ENCODE data around the gene PHOSPHO1. TPM values are rescaled to one million over a fixed set of nuclear protein-coding genes. Genes with fewer than 3 reads are reported as not detected.

Gene PHOSPHO1
- total RNA-seq, 4 donors from 2014 or later = not detected

- Histone ChIP-seq H3K36me3 (no peaks in the 10 kb centered on the region), H3K27ac (no peak overlapping the region), H3K27me3 (no peaks in the 10 kb centered on the region), H3K4me1 (peaks cover 0 to 4% (median 0%) of the 10 kb centered on the region in 4 donors), H3K4me3 (no peak overlapping the region), H3K9me3 (no peaks in the 10 kb centered on the region)
- 23% methylated on average over 10 of the region's 10 CpGs; no CpG with 5 or more reads in 1 of the 2 donors for WGBS, 2 donors (ENCODE audit: low coverage in 1 of 2)
- DNase-seq = no peak
- intact Hi-C loops (cut with DNase I; ENCODE audit: low total_unique reads) = no loop called here
- TF ChIP-seq CTCF (IDR thresholded peaks at IDR 0.05) = no peak
- in situ Hi-C loops (cut with MboI; ENCODE audit: low pct_ligation_motif_present in 1 of 4, low pct_unique_long_range_greater_than_20kb in 1 of 4, low sequenced_read_pairs in 3 of 4) = no loop called here
Observed at GRCh38 chr17:49249292-49249794, 18.8 kb upstream of the PHOSPHO1 start.

- no peak for TF ChIP-seq CTCF (IDR thresholded peaks at IDR 0.05)
- no peak for TF ChIP-seq EP300 (IDR thresholded peaks at IDR 0.05; ENCODE audit: low read depth)
- no peak for TF ChIP-seq POLR2A (IDR thresholded peaks at IDR 0.05)
- no peak for TF ChIP-seq POLR2AphosphoS5 (IDR thresholded peaks at IDR 0.05)
- WGBS, 2 donors (ENCODE audit: low coverage in 1 of 2) = 80 to 83% methylated on average over 6 to 7 of the region's 7 CpGs
Observed at GRCh38 chr17:49247944-49248343, 17.4 kb upstream of the PHOSPHO1 start.

GRCh38 chr17:49244839-49245238, 14.3 kb upstream of the PHOSPHO1 start:
- Histone ChIP-seq H3K27me3 (no peaks in the 10 kb centered on the region), H3K36me3 (no peaks in the 10 kb centered on the region), H3K27ac (no peak overlapping the region), H3K9me3 (no peaks in the 10 kb centered on the region), H3K4me3 (no peak overlapping the region), H3K4me1 (peaks cover 0 to 4% (median 0%) of the 10 kb centered on the region in 4 donors)
- TF ChIP-seq EP300 (IDR thresholded peaks at IDR 0.05; ENCODE audit: low read depth) (no peak), POLR2AphosphoS5 (IDR thresholded peaks at IDR 0.05) (no peak), CTCF (IDR thresholded peaks at IDR 0.05) (no peak), POLR2A (IDR thresholded peaks at IDR 0.05) (no peak)
- intact Hi-C loops (cut with DNase I; ENCODE audit: low total_unique reads) = no loop called here
- 87% methylated on average over 4 of the region's 4 CpGs; no CpG with 5 or more reads in 1 of the 2 donors for WGBS, 2 donors (ENCODE audit: low coverage in 1 of 2)
- in situ Hi-C loops (cut with MboI; ENCODE audit: low pct_ligation_motif_present in 1 of 4, low pct_unique_long_range_greater_than_20kb in 1 of 4, low sequenced_read_pairs in 3 of 4) = no loop called here
- no peak for DNase-seq

More at GRCh38 chr17:49247944-49248343, 17.4 kb upstream of the PHOSPHO1 start:
- Histone ChIP-seq H3K4me3 (no peak overlapping the region), H3K36me3 (no peaks in the 10 kb centered on the region), H3K27me3 (no peaks in the 10 kb centered on the region), H3K4me1 (peaks cover 0 to 4% (median 0%) of the 10 kb centered on the region in 4 donors), H3K9me3 (no peaks in the 10 kb centered on the region), H3K27ac (no peak overlapping the region)
- DNase-seq = no peak
- in situ Hi-C loops (cut with MboI; ENCODE audit: low pct_ligation_motif_present in 1 of 4, low pct_unique_long_range_greater_than_20kb in 1 of 4, low sequenced_read_pairs in 3 of 4) = no loop called here
- intact Hi-C loops (cut with DNase I; ENCODE audit: low total_unique reads) = no loop called here

- 83 to 90% methylated on average over 5 of the region's 5 CpGs for WGBS, 2 donors (ENCODE audit: low coverage in 1 of 2)
- TF ChIP-seq CTCF (IDR thresholded peaks at IDR 0.05) (no peak), EP300 (IDR thresholded peaks at IDR 0.05; ENCODE audit: low read depth) (no peak), POLR2A (IDR thresholded peaks at IDR 0.05) (no peak), POLR2AphosphoS5 (IDR thresholded peaks at IDR 0.05) (no peak)
- Histone ChIP-seq H3K4me1 (no peaks in the 10 kb centered on the region), H3K9me3 (no peaks in the 10 kb centered on the region), H3K27ac (no peak overlapping the region), H3K27me3 (no peaks in the 10 kb centered on the region), H3K36me3 (no peaks in the 10 kb centered on the region), H3K4me3 (no peak overlapping the region)
- DNase-seq = no peak
- in situ Hi-C loops (cut with MboI; ENCODE audit: low pct_ligation_motif_present in 1 of 4, low pct_unique_long_range_greater_than_20kb in 1 of 4, low sequenced_read_pairs in 3 of 4) (no loop called here), intact Hi-C loops (cut with DNase I; ENCODE audit: low total_unique reads) (no loop called here)
Observed at GRCh38 chr17:49242813-49243212, 12.2 kb upstream of the PHOSPHO1 start.

All from transverse colon (tissue), 4 donors.